ENCODE results near the gene USP40.

The USP40 gene

DNA sequence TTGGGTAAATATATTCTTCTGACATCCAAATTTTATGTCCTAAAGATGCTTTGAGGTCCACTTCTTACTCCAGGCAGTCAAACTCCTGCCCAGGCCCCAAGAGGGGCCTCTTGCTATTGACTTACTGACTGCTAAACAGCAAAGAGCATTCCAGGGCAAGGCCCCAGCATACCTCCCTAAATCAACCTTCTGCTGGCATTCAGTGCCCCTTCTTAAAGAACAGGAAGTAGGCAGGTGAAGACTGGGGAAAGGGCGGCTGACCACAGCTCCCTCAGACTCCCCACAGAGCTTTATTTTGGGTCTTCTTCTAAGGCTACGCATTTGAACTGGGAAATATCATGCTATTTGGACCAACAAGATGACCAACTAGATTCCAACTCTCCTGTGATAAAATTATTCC is 68.9 kb downstream of the USP40 start:
- no peaks in the 10 kb centered on the region for H3K27me3 Mint-ChIP-seq (ENCODE audit: low read depth)
- peaks cover 13% of the 10 kb centered on the region for H3K9me3 Mint-ChIP-seq
- H3K4me3 Mint-ChIP-seq: no peak overlapping the region
- H3K36me3 Mint-ChIP-seq (ENCODE audit: low read depth): peaks cover 14% of the 10 kb centered on the region
- H3K27ac Mint-ChIP-seq: no peak overlapping the region
- peaks cover 6% of the 10 kb centered on the region for H3K4me1 Mint-ChIP-seq (ENCODE audit: low read depth)

- H3K27ac Mint-ChIP-seq: no peak overlapping the region
- H3K27me3 Mint-ChIP-seq (ENCODE audit: low read depth): no peaks in the 10 kb centered on the region
- no peaks in the 10 kb centered on the region for H3K4me1 Mint-ChIP-seq (ENCODE audit: low read depth)
These were observed 70.8 kb downstream of the USP40 start for GRCh38 chr2:233495503-233496496.

DNA sequence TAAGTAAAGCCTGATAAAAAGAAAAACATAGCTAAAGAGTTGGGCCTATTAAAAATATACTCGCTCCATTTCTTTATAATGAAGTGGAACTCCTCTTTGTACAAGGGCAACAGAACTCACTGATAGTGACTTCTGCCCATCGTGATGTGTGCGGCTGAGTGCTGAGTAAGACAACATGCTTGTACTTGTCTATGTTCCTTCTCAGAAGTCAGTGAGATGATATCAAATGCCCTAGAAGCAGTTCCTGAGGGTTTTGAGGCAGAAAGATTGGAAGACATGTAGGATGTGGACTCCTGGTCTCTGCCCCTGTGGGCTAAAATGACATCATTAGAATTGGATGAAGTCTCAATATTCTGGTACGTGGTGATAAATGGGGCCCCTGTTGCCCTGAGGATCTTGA is 73.8 kb downstream of the USP40 start:
- H3K27me3 Mint-ChIP-seq (ENCODE audit: low read depth): no peaks in the 10 kb centered on the region
- H3K36me3 Mint-ChIP-seq (ENCODE audit: low read depth): no peaks in the 10 kb centered on the region
- no peaks in the 10 kb centered on the region for H3K9me3 Mint-ChIP-seq

More at GRCh38 chr2:233495503-233496496, 70.8 kb downstream of the USP40 start:
- H3K4me3 Mint-ChIP-seq: no peak overlapping the region
- peaks cover 2% of the 10 kb centered on the region for H3K36me3 Mint-ChIP-seq (ENCODE audit: low read depth)
- H3K9me3 Mint-ChIP-seq: no peaks in the 10 kb centered on the region

GRCh38 chr2:233492078-233492477 is 74.5 kb downstream of the USP40 start:
- Mint-ChIP-seq H3K9me3 (no peaks in the 10 kb centered on the region), H3K36me3 (ENCODE audit: low read depth) (no peaks in the 10 kb centered on the region), H3K27ac (no peak overlapping the region)

More for the DNA sequence above, 73.8 kb downstream of the USP40 start:
- no peaks in the 10 kb centered on the region for H3K4me1 Mint-ChIP-seq (ENCODE audit: low read depth)
- no peak overlapping the region for H3K4me3 Mint-ChIP-seq
- H3K27ac Mint-ChIP-seq: no peak overlapping the region

DNA sequence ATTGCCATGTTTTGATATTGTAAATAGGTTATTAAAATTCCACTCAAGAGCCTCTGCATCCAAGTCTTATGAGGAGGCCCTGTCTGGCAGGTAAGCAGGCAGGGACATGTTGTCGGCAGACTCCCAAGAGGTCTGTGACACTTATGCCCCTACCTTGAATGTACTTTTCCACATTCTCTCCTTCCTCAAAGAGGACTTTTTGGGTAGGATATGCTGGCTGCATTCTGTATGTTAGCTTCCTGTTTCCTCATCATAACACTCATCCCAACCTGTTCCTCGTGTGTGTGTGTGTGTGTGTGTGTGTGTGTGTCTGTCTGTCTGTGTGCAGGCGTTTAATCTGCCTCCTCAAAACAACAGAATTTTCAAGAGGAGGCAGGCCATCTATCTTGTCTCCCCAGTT is 75.3 kb downstream of the USP40 start:
- Mint-ChIP-seq H3K9me3 (no peaks in the 10 kb centered on the region), H3K4me1 (ENCODE audit: low read depth) (no peaks in the 10 kb centered on the region), H3K4me3 (no peak overlapping the region), H3K27ac (no peak overlapping the region), H3K27me3 (ENCODE audit: low read depth) (no peaks in the 10 kb centered on the region), H3K36me3 (ENCODE audit: low read depth) (no peaks in the 10 kb centered on the region)

More at GRCh38 chr2:233492078-233492477, 74.5 kb downstream of the USP40 start:
- H3K4me3 Mint-ChIP-seq: no peak overlapping the region
- H3K27me3 Mint-ChIP-seq (ENCODE audit: low read depth): no peaks in the 10 kb centered on the region
- H3K4me1 Mint-ChIP-seq (ENCODE audit: low read depth): no peaks in the 10 kb centered on the region

- no peaks in the 10 kb centered on the region for H3K36me3 Mint-ChIP-seq (ENCODE audit: low read depth)
These were observed 75.8 kb downstream of the USP40 start for GRCh38 chr2:233490831-233491230.

DNA sequence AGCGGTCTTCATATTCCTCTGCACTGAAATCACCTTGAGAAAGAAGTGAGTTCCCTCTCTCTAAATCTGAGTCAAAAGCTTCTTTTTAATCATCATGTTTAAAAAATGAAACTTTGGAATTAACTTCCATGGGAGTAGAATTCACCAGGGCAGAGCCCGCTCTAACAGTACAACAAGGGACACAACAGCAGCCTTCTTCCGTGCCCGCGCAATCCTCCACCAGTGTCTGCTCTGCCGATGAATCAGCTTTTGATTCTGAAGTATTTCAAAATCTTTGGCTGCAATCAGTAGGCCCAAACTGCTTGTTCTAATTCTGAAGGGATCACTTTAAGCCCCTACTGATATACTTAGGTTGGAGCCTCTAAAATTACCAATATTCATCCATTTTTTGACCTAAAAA is 76.9 kb downstream of the USP40 start:
- H3K36me3 Mint-ChIP-seq (ENCODE audit: low read depth): no peaks in the 10 kb centered on the region
- no peaks in the 10 kb centered on the region for H3K27me3 Mint-ChIP-seq (ENCODE audit: low read depth)
- H3K4me3 Mint-ChIP-seq: no peak overlapping the region
- no peaks in the 10 kb centered on the region for H3K9me3 Mint-ChIP-seq
- no peaks in the 10 kb centered on the region for H3K4me1 Mint-ChIP-seq (ENCODE audit: low read depth)
- H3K27ac Mint-ChIP-seq: no peak overlapping the region

More at GRCh38 chr2:233490831-233491230, 75.8 kb downstream of the USP40 start:
- no peak overlapping the region for H3K27ac Mint-ChIP-seq
- H3K27me3 Mint-ChIP-seq (ENCODE audit: low read depth): no peaks in the 10 kb centered on the region
- H3K9me3 Mint-ChIP-seq: no peaks in the 10 kb centered on the region
- no peaks in the 10 kb centered on the region for H3K4me1 Mint-ChIP-seq (ENCODE audit: low read depth)
- no peak overlapping the region for H3K4me3 Mint-ChIP-seq

GRCh38 chr2:233489143-233489542 is 77.4 kb downstream of the USP40 start:
- Mint-ChIP-seq H3K27ac (no peak overlapping the region), H3K4me3 (no peak overlapping the region), H3K4me1 (ENCODE audit: low read depth) (no peaks in the 10 kb centered on the region), H3K9me3 (no peaks in the 10 kb centered on the region), H3K36me3 (ENCODE audit: low read depth) (no peaks in the 10 kb centered on the region), H3K27me3 (ENCODE audit: low read depth) (no peaks in the 10 kb centered on the region)

GRCh38 chr2:233487748-233488345 is 78.7 kb downstream of the USP40 start:
- no peaks in the 10 kb centered on the region for H3K36me3 Mint-ChIP-seq (ENCODE audit: low read depth)
- no peak overlapping the region for H3K27ac Mint-ChIP-seq
- H3K4me3 Mint-ChIP-seq: no peak overlapping the region
- no peaks in the 10 kb centered on the region for H3K4me1 Mint-ChIP-seq (ENCODE audit: low read depth)
- no peaks in the 10 kb centered on the region for H3K27me3 Mint-ChIP-seq (ENCODE audit: low read depth)
- no peaks in the 10 kb centered on the region for H3K9me3 Mint-ChIP-seq

- Mint-ChIP-seq H3K4me3 (no peak overlapping the region), H3K27me3 (ENCODE audit: low read depth) (no peaks in the 10 kb centered on the region), H3K36me3 (ENCODE audit: low read depth) (no peaks in the 10 kb centered on the region), H3K9me3 (no peaks in the 10 kb centered on the region), H3K4me1 (ENCODE audit: low read depth) (no peaks in the 10 kb centered on the region), H3K27ac (no peak overlapping the region)
These were observed 79.6 kb downstream of the USP40 start for GRCh38 chr2:233486778-233487552.

DNA sequence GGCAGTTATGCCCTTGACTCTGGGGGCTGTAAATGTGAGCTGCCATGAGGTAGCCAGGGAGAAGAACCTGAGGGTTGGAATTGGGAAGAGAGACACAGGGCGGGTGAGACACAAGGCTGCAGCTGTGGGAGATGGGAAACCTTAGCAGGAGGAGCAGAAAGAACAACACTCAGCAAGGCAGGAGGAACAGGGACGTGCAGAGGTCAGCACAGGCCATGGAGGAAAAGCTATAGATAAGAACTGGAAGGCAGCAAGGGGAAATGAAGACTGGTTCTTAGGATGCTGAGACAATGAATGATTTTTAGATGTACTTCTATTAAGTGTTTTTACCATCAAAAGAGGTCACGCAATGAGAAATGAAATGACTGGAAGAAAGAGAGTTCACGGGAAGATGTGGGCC is 80.2 kb downstream of the USP40 start:
- Mint-ChIP-seq H3K4me1 (ENCODE audit: low read depth) (no peaks in the 10 kb centered on the region), H3K9me3 (no peaks in the 10 kb centered on the region), H3K4me3 (no peak overlapping the region), H3K36me3 (ENCODE audit: low read depth) (no peaks in the 10 kb centered on the region), H3K27me3 (ENCODE audit: low read depth) (no peaks in the 10 kb centered on the region), H3K27ac (no peak overlapping the region)

GRCh38 chr2:233485726-233486125 is 80.9 kb downstream of the USP40 start:
- Mint-ChIP-seq H3K4me1 (ENCODE audit: low read depth) (no peaks in the 10 kb centered on the region), H3K4me3 (no peak overlapping the region), H3K9me3 (no peaks in the 10 kb centered on the region), H3K36me3 (ENCODE audit: low read depth) (no peaks in the 10 kb centered on the region), H3K27ac (no peak overlapping the region), H3K27me3 (ENCODE audit: low read depth) (no peaks in the 10 kb centered on the region)

DNA sequence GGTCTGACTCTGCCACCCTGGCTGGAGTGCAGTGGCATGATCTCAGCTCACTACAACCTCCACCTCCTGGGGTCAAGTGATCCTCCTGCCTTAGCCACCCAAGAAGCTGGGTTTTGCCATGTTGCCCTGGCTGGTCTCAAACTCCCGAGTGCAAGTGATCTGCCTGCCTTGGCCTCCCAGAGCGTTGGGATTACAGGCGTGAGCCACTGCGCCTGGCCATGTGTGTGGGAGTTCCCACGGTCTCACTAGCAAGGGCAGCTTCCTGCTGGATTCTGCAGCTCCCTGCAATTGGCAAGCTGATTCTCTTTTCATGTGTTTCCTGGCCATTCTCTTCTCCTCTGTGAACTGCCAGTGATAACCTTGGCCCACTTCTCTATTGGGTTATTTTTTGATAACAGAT is 84.0 kb downstream of the USP40 start:
- H3K27ac Mint-ChIP-seq: no peak overlapping the region
- H3K9me3 Mint-ChIP-seq: no peaks in the 10 kb centered on the region
- H3K27me3 Mint-ChIP-seq (ENCODE audit: low read depth): no peaks in the 10 kb centered on the region
- H3K4me3 Mint-ChIP-seq: no peak overlapping the region
- no peaks in the 10 kb centered on the region for H3K4me1 Mint-ChIP-seq (ENCODE audit: low read depth)
- no peaks in the 10 kb centered on the region for H3K36me3 Mint-ChIP-seq (ENCODE audit: low read depth)

GRCh38 chr2:233481368-233482142 is 85.0 kb downstream of the USP40 start:
- Mint-ChIP-seq H3K27me3 (ENCODE audit: low read depth) (no peaks in the 10 kb centered on the region), H3K36me3 (ENCODE audit: low read depth) (no peaks in the 10 kb centered on the region), H3K4me3 (no peak overlapping the region), H3K9me3 (no peaks in the 10 kb centered on the region), H3K4me1 (ENCODE audit: low read depth) (no peaks in the 10 kb centered on the region), H3K27ac (no peak overlapping the region)
